Pons (tissue), 1 donor: ENCODE measurements around the gene TTLL8.
"Not testable (repeated sequence)": the region's sequence is repeated elsewhere in the genome, so short reads cannot be mapped to it uniquely, and the experiment has no call there.

Experiments used
- DNase-seq: peaks from one replicate; pipeline ENCODE4 v3.0.0-alpha.2; 2016; ENCODE audit warnings: low spot score

The TTLL8 gene

GRCh38 chr22:49986325-49986724 lies 71.8 kb downstream of the TTLL8 start:
- DNase-seq = no peak

- no peak for DNase-seq
Measured at GRCh38 chr22:49983148-49984042, 74.7 kb downstream of the TTLL8 start.

DNA sequence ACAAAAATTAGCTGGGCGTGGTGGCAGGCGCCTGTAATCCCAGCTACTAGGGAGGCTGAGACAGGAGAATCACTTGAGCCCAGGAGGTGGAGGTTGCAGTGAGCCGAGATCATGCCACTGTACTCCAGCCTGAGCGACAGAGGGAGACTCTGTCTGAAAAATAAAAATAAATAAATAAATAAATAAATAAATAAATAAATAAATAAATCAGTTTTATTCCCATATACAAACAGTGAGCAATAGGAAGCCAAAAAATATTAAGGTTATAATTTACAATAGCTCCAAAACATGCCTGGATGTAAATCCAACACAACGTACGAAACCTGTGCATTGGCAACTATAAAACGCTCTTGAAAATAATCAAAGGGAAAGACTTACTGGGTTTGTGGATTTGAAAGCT lies 76.3 kb downstream of the TTLL8 start:
- DNase-seq = not testable (repeated sequence)

- no peak for DNase-seq
Measured at GRCh38 chr22:49979587-49980264, 78.4 kb downstream of the TTLL8 start.

DNA sequence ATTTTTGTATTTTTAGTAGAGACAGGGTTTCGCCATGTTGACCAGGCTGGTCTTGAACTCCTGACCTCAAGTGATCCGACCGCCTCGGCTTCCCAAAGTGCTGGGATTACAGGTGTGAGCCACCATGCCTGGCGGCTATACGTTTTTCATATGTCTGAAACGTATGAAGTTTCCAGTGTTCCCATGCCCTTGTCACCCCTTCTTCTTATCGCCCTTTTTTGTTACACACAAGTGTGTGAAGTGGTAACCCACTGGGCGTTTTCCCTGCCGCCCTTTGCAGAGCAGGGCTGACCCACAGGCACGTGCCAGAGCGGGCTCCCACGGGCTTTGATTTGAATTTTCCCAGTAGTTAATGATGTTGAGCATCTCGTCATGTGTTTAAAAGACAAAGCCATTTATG lies 80.5 kb downstream of the TTLL8 start:
- no peak for DNase-seq

- DNase-seq = no peak
Measured at GRCh38 chr22:49976439-49977175, 81.5 kb downstream of the TTLL8 start.

- DNase-seq = no peak
Measured at GRCh38 chr22:49975543-49976389, 82.3 kb downstream of the TTLL8 start.

DNA sequence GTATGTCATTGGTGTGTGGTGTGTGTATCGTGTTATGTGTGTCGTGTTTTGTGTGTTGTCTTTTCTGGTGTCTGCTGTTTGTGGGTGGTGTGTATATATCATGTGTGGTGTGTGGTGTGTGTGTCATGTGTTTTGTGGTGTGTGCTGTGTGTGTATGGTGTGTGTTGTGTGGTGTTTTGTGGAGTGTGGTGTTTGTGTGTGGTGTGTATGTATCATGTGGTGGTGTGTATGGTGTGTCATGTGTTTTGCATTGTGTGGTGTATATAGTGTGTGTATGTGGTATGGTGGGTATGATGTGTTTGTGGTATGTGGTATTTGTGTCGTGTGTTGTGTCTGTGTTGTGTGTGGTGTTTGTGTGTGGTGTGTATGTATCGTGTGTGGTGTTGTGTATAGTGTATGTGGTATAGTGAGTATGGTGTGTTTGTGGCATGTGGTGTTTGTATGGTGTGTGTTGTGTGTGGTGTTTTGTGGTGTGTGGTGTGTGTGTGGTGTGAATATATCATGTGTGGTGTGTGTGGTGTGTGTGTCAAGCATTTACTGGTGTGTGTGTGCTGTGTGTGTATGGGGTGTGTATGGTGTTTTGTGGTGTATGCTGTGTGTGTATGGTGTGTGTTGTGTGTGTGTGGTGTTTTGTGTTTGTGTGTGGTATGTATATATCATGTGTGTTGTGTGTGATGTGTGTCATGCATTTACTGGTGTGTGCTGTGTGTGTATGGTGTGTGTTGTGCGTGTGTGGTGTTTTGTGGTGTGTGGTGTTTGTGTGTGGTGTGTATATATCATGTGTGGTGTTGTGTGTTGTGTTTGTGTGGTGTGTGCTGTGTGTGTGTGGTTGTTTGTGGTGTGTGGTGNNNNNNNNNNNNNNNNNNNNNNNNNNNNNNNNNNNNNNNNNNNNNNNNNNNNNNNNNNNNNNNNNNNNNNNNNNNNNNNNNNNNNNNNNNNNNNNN lies 84.8 kb downstream of the TTLL8 start:
- no peak for DNase-seq

DNA sequence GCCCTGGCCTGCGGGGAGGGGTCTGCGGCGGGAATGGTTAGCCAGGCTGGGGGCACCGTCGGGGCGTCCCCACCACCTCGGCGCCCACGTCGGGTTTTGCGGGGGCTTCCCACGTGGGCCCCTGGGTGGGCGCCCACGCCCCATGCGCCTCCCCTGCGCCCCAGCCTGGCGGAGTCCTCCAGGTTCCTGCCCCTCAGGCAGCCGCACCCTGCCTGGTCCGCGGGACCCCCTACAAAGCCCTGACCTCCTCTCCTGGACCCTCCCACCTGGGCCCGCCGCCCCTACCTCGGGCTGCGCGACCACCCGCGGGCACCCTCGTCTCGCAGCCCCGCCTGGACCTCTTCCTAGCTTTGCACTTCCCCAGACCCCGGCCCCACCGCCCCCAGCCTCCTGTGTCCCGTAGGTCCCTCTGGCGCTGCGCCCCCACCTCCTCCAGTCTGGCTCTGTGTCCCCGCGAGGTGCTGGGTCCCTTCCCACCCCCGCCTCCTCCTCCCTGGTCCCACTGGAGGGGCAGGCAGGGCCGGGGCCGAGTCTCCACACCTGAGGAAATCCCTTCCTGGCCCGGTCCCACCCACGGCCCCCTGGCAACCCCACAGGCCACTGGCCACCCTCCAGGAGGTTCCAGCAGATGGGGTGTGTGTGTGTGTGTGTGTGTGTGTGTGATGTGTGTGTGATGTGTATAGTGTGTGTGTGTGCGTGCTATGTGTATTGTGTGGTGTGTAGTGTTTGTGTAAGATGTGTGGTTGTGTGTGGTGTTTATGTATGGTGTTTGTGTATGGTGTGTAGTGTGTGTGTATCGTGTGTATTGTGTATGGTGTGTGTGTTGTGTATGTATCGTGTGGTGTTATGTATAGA lies 85.7 kb downstream of the TTLL8 start:
- DNase-seq = no peak

DNA sequence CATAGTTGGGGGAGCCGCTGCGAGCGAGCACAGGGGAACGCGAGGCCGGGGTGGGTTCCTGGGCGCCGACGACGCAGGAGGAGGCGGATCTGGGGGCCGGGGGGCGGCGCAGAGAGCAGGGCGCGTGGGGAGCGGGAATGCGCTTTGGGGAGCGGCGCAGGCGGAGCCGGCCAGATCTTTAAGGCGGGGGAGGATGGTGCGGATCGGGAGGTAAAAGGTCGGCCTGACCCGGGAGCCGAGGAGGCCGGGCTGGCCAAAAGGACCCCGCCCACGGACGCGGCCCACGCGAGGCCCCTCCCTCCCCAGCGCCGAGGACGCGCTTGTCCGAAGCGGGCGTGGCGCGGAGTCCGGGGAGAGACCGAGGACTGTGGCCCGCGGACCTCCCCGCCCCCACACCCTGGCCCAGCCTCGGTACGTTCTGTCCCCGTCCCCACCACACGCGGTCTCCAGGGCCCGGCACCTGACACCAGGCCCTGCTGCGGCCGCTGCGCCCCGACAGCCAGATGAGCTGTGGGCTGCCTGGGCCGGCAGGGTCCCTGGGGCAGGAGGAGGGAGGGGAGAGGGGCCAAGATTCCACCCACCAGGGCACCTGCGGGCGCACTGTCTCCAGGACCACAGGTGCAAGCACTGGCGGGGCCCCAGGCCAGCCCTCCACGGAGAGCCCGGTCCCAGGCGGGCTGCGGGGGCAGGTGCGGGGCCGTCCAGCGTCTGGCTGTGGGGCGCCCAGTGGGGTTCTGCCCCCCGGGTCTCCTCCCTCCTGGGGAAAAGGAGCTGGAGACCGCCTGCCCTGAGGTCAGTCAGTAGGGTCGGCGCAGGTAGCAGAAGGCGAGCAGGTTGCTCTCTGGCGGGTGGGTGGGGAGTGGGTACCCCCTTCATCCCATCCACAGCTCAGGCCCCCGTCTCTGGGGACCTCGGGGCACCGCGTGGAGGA lies 86.6 kb downstream of the TTLL8 start:
- DNase-seq = no peak

- DNase-seq = peak; percentile 89
Measured at GRCh38 chr22:49970528-49971231, 87.4 kb downstream of the TTLL8 start.

GRCh38 chr22:49969751-49970527 lies 88.2 kb downstream of the TTLL8 start:
- DNase-seq = no peak

- no peak for DNase-seq
Measured at GRCh38 chr22:49968831-49969661, 89.1 kb downstream of the TTLL8 start.
